Gastrocnemius medialis (tissue), 4 donors: ENCODE data around the gene KLHL20. TPM values are rescaled to one million over a fixed set of nuclear protein-coding genes. Genes with fewer than 3 reads are reported as not detected.
"Not testable (repeated sequence)": the region's sequence is repeated elsewhere in the genome, so short reads cannot be mapped to it uniquely, and the experiment has no call there.

ENCODE experiments used
- ATAC-seq, 2 donors: fragments of 150-250 bp; one replicate each; pipeline ENCODE4 v1.9.1; 2016
- DNase-seq, 2 donors: peaks; one replicate each; pipeline ENCODE4 v3.0.0-alpha.2; 2019
- H3K27ac ChIP-seq, 4 donors: fragments of 200-600 bp; sonication (generic); 1 replicate in 1 of 4; 2 replicates in 3 of 4; pipeline ENCODE4 v1.5.1; 2016 to 2018; ENCODE audit warnings: mild to moderate bottlenecking in 2 of 4, moderate library complexity in 1 of 4
- H3K27me3 ChIP-seq, 3 donors: fragments of 200-600 bp; sonication (generic) in 2 of 3; 1 replicate in 1 of 3; 2 replicates in 2 of 3; pipeline versions ENCODE4 v1.5.1 to v1.6.0; 2016 to 2019; ENCODE audit warnings: mild to moderate bottlenecking in 1 of 3, moderate library complexity in 1 of 3
- H3K36me3 ChIP-seq, 2 donors: fragments of 200-600 bp; sonication (generic) in 1 of 2; one replicate each; pipeline ENCODE4 v1.5.1; 2017 to 2018
- H3K4me1 ChIP-seq, 2 donors: fragments of 200-600 bp; sonication (generic) in 1 of 2; one replicate each; pipeline ENCODE4 v1.5.1; 2016 to 2017; ENCODE audit warnings: mild to moderate bottlenecking in 2 of 2
- H3K4me3 ChIP-seq, 4 donors: fragments of 200-600 bp; sonication (generic) in 3 of 4; 1 replicate in 1 of 4; 2 replicates in 3 of 4; pipeline ENCODE4 v1.5.1; 2016 to 2019; ENCODE audit warnings: mild to moderate bottlenecking in 2 of 4
- H3K9me3 ChIP-seq, 3 donors: fragments of 200-600 bp; sonication (generic) in 2 of 3; 1 replicate in 1 of 3; 2 replicates in 2 of 3; pipeline ENCODE4 v1.5.1; 2016 to 2019
- POLR2A ChIP-seq, 2 donors: fragments of 450-650 bp; IDR thresholded peaks; one replicate each; pipeline ENCODE4 v1.6.1; 2017; ENCODE audit warnings: antibody characterized with exemption in 2 of 2, mild to moderate bottlenecking in 2 of 2, moderate library complexity in 2 of 2
- in situ Hi-C, 4 donors: fragments of 200-750 bp; cut with MboI; loops; one replicate each; pipeline versions ENCODE4 v1.15.0 to v1.8.0; 2017; ENCODE audit warnings: low sequenced_read_pairs in 4 of 4
- intact Hi-C: fragments of 100-400 bp; cut with DNase I; formaldehyde crosslinking; loops from one replicate; pipeline ENCODE4 v1.15.1; 2023; ENCODE audit warnings: low total_unique reads
- total RNA-seq, 4 donors: library from RNA; depleted of rRNA; stranded (reverse); fragments of >200 nt; gene quantifications; one replicate each; pipeline versions ENCODE4 v1.1.0 to v1.2.3, GENCODE V29; 2016
- TF ChIP-seq, protein P1 (sequence below), 5 experiments: fragments of 450-650 bp in 3 of 5; fragments of 200-600 bp in 2 of 5; sonication (generic) in 2 of 5; IDR thresholded peaks in 4 of 5; conservative IDR thresholded peaks in 1 of 5; 1 replicate in 4 of 5; 2 replicates in 1 of 5; pipeline ENCODE4 v1.5.1; 2016 to 2019; ENCODE audit warnings: antibody characterized with exemption in 5 of 5, mild to moderate bottlenecking in 3 of 5, moderate library complexity in 3 of 5

Gene KLHL20
- total RNA-seq, 4 donors from 2014 or later = 15.9 to 23.9 (median 23.4) TPM

DNA sequence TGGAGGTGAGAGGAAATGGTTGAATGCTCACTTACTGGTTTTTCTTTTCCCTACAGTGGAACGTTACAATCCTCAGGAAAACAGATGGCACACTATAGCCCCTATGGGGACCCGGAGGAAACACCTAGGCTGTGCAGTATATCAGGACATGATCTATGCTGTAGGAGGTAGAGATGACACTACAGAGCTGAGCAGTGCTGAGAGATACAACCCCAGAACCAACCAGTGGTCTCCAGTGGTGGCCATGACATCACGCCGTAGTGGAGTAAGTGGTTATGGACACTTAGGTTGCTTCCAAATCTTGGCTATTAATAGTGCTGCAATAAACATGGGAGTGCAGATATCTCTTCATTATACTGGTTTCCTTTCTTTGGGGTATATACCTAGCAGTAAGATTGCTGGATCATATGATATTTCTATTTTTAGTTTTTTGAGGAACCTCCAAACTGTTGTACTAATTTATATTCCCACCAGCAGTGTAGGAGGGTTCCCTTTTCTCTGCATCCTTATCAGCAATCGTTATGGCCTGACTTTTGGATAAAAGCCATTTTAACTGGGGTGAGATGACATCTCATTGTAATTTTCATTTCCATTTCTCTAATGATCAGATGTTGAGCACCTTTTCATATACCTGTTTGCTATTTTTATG is 60.9 kb downstream of the KLHL20 start:
- TF ChIP-seq, protein P1, sequence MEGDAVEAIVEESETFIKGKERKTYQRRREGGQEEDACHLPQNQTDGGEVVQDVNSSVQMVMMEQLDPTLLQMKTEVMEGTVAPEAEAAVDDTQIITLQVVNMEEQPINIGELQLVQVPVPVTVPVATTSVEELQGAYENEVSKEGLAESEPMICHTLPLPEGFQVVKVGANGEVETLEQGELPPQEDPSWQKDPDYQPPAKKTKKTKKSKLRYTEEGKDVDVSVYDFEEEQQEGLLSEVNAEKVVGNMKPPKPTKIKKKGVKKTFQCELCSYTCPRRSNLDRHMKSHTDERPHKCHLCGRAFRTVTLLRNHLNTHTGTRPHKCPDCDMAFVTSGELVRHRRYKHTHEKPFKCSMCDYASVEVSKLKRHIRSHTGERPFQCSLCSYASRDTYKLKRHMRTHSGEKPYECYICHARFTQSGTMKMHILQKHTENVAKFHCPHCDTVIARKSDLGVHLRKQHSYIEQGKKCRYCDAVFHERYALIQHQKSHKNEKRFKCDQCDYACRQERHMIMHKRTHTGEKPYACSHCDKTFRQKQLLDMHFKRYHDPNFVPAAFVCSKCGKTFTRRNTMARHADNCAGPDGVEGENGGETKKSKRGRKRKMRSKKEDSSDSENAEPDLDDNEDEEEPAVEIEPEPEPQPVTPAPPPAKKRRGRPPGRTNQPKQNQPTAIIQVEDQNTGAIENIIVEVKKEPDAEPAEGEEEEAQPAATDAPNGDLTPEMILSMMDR (IDR thresholded peaks at IDR 0.05 in 4 of 5, conservative IDR thresholded peaks at IDR 0.05 in 1 of 5) = no peak
- TF ChIP-seq POLR2A (IDR thresholded peaks at IDR 0.05) = no peak
- Histone ChIP-seq H3K4me3 (no peak overlapping the region), H3K27me3 (no peaks in the 10 kb centered on the region), H3K4me1 (no peaks in the 10 kb centered on the region), H3K36me3 (peaks cover 3 to 34% of the 10 kb centered on the region in 2 donors), H3K27ac (no peak overlapping the region), H3K9me3 (no peaks in the 10 kb centered on the region)
- in situ Hi-C loops = no loop called here
- no peak for DNase-seq
- intact Hi-C loops = no loop called here
- no peak for ATAC-seq

DNA sequence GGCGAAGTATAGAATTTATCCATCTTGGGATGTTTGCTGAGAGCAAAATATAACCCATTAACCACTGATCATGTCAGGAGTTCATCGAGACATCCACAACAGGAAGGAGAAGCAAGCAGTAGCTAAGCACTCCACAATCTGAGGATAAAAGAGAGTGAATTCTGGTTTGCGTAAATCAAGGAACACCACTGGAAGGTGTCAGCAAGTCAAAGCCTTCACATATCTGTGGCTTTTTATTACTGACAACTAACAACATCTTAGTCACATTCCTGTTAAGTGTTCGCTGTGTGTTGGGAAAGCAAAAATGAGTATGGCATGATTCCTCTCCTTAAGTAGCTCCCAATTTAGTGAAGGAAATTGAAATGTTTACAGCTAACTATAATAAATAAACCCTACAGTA is 65.2 kb downstream of the KLHL20 start:
- no peak for DNase-seq
- Histone ChIP-seq H3K27me3 (no peaks in the 10 kb centered on the region), H3K36me3 (peaks cover 3 to 69% of the 10 kb centered on the region in 2 donors), H3K9me3 (no peaks in the 10 kb centered on the region), H3K27ac (no peak overlapping the region), H3K4me3 (no peak overlapping the region), H3K4me1 (no peaks in the 10 kb centered on the region)
- TF ChIP-seq POLR2A (IDR thresholded peaks at IDR 0.05) = no peak
- TF ChIP-seq, protein P1 (IDR thresholded peaks at IDR 0.05 in 4 of 5, conservative IDR thresholded peaks at IDR 0.05 in 1 of 5) = no peak
- in situ Hi-C loops (no loop called here), intact Hi-C loops (no loop called here)
- ATAC-seq = no peak

DNA sequence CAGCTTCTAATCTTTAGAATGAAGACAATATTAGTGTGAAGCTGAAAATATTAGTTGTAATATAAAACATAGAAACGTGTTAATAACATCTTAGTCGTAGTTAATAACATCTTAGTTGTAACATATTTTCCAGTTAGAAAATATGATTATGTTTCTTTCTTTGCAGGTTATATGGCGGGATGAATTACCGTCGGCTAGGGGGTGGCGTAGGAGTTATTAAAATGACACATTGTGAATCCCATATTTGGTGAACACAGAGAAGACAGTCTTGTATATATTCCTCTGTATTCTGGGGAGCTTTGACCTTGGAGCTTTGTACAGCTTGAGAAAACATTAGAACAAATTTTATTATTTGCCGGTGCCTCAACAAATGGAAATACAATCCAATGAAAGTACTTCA is 70.2 kb downstream of the KLHL20 start:
- intact Hi-C loops (no loop called here), in situ Hi-C loops (no loop called here)
- no peaks in the 10 kb centered on the region for H3K9me3 ChIP-seq
- H3K27ac ChIP-seq = no peak overlapping the region
- peaks cover 0 to 67% of the 10 kb centered on the region in 2 donors for H3K36me3 ChIP-seq
- DNase-seq (no peak), ATAC-seq (no peak)
- no peaks in the 10 kb centered on the region for H3K27me3 ChIP-seq
- H3K4me1 ChIP-seq = no peaks in the 10 kb centered on the region
- H3K4me3 ChIP-seq = no peak overlapping the region
- TF ChIP-seq, protein P1 (IDR thresholded peaks at IDR 0.05 in 4 of 5, conservative IDR thresholded peaks at IDR 0.05 in 1 of 5) = no peak
- TF ChIP-seq POLR2A (IDR thresholded peaks at IDR 0.05) = no peak

DNA sequence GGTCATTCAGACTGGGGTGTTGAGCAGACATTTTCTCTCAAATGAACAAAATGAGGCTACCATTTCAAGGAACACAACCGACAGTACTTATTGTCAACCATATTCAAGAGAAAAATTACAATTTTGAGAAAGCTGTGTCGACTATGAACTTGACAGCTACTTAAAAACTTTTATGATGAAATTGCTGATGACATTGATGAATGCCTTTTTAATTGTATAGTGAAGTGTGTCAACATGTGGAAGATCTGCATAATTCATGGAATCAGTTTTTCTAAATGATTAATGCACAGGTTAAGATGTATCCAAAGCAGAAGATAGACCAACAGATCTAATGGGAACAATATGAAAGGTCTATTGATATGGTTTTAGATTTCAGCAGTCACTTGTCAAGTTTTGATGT is 75.1 kb downstream of the KLHL20 start:
- Histone ChIP-seq H3K4me1 (no peaks in the 10 kb centered on the region), H3K4me3 (no peak overlapping the region), H3K27ac (no peak overlapping the region), H3K27me3 (no peaks in the 10 kb centered on the region), H3K9me3 (no peaks in the 10 kb centered on the region), H3K36me3 (peaks cover 0 to 30% of the 10 kb centered on the region in 2 donors)
- intact Hi-C loops = no loop called here
- TF ChIP-seq, protein P1 (IDR thresholded peaks at IDR 0.05 in 4 of 5, conservative IDR thresholded peaks at IDR 0.05 in 1 of 5) = no peak
- TF ChIP-seq POLR2A (IDR thresholded peaks at IDR 0.05) = no peak
- ATAC-seq = no peak
- no peak for DNase-seq
- in situ Hi-C loops = no loop called here

DNA sequence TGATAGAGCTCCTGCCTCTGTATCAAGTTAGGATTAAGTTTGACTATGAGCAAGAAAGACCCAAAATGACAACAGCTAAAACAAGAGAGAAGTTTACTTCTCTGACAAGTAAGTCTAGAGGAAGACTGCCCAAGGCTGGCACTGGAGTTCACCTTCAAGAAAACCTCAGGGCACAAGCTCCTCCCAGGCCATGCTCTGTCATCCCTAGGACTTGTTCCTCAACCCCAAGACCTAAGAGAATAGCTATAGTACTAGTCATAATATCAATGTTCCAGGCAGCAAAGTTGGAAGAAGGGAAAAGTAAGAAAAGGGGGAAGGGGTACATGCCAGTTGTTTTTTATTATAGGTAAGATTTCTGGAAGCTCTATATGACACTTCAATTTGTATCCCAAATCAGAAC is 83.3 kb downstream of the KLHL20 start:
- no peak for DNase-seq
- in situ Hi-C loops (no loop called here), intact Hi-C loops (no loop called here)
- TF ChIP-seq, protein P1 (IDR thresholded peaks at IDR 0.05 in 4 of 5, conservative IDR thresholded peaks at IDR 0.05 in 1 of 5) = no peak
- no peak for TF ChIP-seq POLR2A (IDR thresholded peaks at IDR 0.05)
- no peaks in the 10 kb centered on the region for H3K27me3 ChIP-seq
- no peaks in the 10 kb centered on the region for H3K9me3 ChIP-seq
- H3K36me3 ChIP-seq = peaks cover 0 to 13% of the 10 kb centered on the region in 2 donors
- no peak overlapping the region for H3K27ac ChIP-seq
- no peak for ATAC-seq
- H3K4me3 ChIP-seq = no peak overlapping the region
- H3K4me1 ChIP-seq = no peaks in the 10 kb centered on the region

DNA sequence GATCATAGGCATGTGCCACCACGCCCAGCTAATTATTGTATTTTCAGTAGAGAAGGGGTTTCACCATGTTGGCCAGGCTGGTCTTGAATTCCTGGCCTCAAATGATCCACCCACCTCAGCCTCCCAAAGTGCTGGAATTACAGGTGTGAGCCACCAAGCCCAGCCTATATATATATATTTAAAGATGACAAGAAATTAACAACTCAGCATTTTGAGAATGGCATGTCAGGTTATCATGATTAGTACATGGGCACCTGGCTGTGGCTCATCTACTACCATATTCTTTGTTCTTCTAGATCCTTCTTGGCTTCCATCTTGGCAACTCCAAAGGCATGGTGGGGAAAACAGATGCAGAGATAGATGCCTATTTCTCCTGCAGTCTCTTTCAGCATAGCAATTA is 85.2 kb downstream of the KLHL20 start:
- in situ Hi-C loops = loop anchor here in 2 of 4 donors (25.0 kb wide), 2 partner anchors 363 to 1063 kb away; no protein-coding TSS in a partner anchor
- H3K36me3 ChIP-seq = peaks cover 0 to 14% of the 10 kb centered on the region in 2 donors
- H3K4me1 ChIP-seq, DNase-seq, intact Hi-C loops, ATAC-seq, H3K9me3 ChIP-seq, H3K4me3 ChIP-seq, H3K27ac ChIP-seq, H3K27me3 ChIP-seq: not testable (repeated sequence)
